ENCODE results near the gene SENP8. TPM values are rescaled to one million over a fixed set of nuclear protein-coding genes. Genes with fewer than 3 reads are reported as not detected.

SENP8 gene
- total RNA-seq, 2 experiments from 2014 or later, result 0.69 to 4.6 TPM

DNA sequence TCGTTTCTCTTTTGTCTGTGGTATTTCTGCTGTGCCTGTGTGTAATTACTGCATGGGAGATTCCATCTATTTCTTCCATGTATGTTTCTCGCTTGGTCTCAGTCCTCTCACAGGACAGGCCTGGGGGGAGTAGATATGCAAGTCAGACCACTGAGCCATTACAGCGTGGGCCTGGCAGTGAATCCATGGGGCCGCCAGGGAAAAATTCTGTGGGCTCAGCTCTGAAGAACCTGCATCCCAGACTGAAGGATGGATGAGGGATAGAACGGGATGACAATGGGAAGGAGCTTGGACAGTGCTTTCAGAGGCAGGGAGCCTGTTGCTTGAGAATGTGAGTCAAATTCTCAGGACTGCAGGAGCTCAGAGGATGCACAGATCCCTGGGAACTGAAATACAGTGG is 54.6 kb downstream of the SENP8 start:
- no peaks in the 10 kb centered on the region for H4K20me1 ChIP-seq (ENCODE audit: insufficient read depth, low read length)
- no peaks in the 10 kb centered on the region for H3K79me2 ChIP-seq (ENCODE audit: insufficient read depth, low read depth, low read length)
- POLR2A ChIA-PET, result no interaction called here
- no peak overlapping the region for H3K27ac ChIP-seq (ENCODE audit: low read depth, low read length, poor library complexity, severe bottlenecking)
- no peaks in the 10 kb centered on the region for H3K9me2 ChIP-seq (ENCODE audit: insufficient read depth, low read length)
- no peak overlapping the region for H2AFZ ChIP-seq (ENCODE audit: low read length)
- H3K4me2 ChIP-seq (ENCODE audit: low read length), result no peak overlapping the region
- no peaks in the 10 kb centered on the region for H3K4me1 ChIP-seq (ENCODE audit: insufficient read depth, low read length, poor library complexity, severe bottlenecking)
- no peak for DNase-seq (ENCODE audit: low spot score)
- no peak overlapping the region for H3K4me3 ChIP-seq (ENCODE audit: low read depth, low read length, poor library complexity, severe bottlenecking)
- H3K9me3 ChIP-seq (ENCODE audit: low read length), result no peaks in the 10 kb centered on the region
- CTCF ChIA-PET (ENCODE audit: unreplicated experiment), result no interaction called here
- TF ChIP-seq, protein P1, sequence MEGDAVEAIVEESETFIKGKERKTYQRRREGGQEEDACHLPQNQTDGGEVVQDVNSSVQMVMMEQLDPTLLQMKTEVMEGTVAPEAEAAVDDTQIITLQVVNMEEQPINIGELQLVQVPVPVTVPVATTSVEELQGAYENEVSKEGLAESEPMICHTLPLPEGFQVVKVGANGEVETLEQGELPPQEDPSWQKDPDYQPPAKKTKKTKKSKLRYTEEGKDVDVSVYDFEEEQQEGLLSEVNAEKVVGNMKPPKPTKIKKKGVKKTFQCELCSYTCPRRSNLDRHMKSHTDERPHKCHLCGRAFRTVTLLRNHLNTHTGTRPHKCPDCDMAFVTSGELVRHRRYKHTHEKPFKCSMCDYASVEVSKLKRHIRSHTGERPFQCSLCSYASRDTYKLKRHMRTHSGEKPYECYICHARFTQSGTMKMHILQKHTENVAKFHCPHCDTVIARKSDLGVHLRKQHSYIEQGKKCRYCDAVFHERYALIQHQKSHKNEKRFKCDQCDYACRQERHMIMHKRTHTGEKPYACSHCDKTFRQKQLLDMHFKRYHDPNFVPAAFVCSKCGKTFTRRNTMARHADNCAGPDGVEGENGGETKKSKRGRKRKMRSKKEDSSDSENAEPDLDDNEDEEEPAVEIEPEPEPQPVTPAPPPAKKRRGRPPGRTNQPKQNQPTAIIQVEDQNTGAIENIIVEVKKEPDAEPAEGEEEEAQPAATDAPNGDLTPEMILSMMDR (conservative IDR thresholded peaks at IDR 0.05; ENCODE audit: low read length), result no peak
- TF ChIP-seq EZH2phosphoT487 (IDR thresholded peaks at IDR 0.05; ENCODE audit: borderline replicate concordance, low read depth, low read length), result no peak
- no peaks in the 10 kb centered on the region for H3K36me3 ChIP-seq (ENCODE audit: insufficient read depth, low read length)
- no TSS peak for BruUV-seq (replicated peaks)
- intact Hi-C loops (cut with micrococcal nuclease; ENCODE audit: unreplicated experiment), result no loop called here

DNA sequence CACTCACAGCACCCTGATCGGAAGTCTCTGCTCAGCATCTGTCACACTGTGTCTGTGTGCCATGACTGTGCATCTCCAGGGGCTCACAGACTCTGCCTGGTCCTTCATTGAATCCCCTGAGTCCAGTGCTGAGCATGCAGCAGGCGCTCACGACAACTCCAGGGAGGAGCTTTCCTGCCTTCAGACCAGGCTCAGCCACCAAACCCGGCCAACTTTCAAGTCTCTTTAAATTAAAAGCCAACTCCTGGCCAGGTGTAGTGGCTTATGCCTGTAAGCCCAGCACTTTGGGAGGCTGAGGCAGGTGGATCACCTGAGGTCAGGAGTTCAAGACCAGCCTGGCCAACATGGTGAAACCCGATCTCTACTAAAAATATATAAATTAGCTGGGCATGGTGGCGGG is 55.2 kb downstream of the SENP8 start:
- DNase-seq (ENCODE audit: low spot score), result no peak
- Histone ChIP-seq H3K79me2 (ENCODE audit: insufficient read depth, low read depth, low read length) (no peaks in the 10 kb centered on the region), H3K9me3 (ENCODE audit: low read length) (no peaks in the 10 kb centered on the region), H2AFZ (ENCODE audit: low read length) (no peak overlapping the region), H3K9me2 (ENCODE audit: insufficient read depth, low read length) (no peaks in the 10 kb centered on the region), H4K20me1 (ENCODE audit: insufficient read depth, low read length) (no peaks in the 10 kb centered on the region), H3K4me2 (ENCODE audit: low read length) (no peak overlapping the region), H3K36me3 (ENCODE audit: insufficient read depth, low read length) (no peaks in the 10 kb centered on the region), H3K4me3 (ENCODE audit: low read depth, low read length, poor library complexity, severe bottlenecking) (no peak overlapping the region), H3K4me1 (ENCODE audit: insufficient read depth, low read length, poor library complexity, severe bottlenecking) (no peaks in the 10 kb centered on the region), H3K27ac (ENCODE audit: low read depth, low read length, poor library complexity, severe bottlenecking) (no peak overlapping the region)
- ChIA-PET CTCF (ENCODE audit: unreplicated experiment) (no interaction called here), POLR2A (no interaction called here)
- intact Hi-C loops (cut with micrococcal nuclease; ENCODE audit: unreplicated experiment), result no loop called here
- TF ChIP-seq EZH2phosphoT487 (IDR thresholded peaks at IDR 0.05; ENCODE audit: borderline replicate concordance, low read depth, low read length), result no peak
- TF ChIP-seq, protein P1 (conservative IDR thresholded peaks at IDR 0.05; ENCODE audit: low read length), result no peak
- BruUV-seq (replicated peaks), result no TSS peak

DNA sequence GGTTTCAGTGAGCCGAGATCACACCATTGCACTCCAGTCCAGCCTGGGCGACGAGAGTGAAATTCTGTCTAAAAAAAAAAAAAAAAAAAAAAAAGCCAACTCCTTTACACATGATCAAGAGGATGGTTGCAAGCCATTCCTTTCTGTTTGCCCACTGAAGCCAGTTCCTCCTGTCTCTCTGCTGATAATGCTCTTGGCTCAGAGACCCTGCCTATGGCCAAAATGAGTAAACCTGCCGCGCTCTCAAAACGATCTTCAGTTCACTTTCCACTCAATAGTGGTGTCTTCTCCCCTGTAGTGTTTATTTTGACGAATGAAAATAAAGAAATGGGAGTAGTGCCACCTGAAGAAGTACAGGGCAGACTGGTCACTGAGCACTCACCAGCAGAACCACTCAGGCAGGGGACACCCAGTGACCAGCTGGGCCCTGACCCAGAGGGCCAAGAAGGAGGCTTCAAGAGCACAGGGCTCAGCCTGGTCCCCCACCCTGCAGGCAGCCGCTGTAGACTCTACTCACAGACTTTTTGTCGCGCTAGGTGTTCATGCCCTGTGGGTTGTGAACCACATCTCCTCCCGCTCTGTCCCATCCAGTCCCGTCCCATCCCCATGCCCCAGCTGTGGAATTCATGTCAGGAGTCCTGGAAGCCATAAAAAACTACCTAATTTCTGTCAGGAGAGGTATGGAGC is 55.8 kb downstream of the SENP8 start:
- CTCF ChIA-PET (ENCODE audit: unreplicated experiment), result no interaction called here

More for the DNA sequence above, 55.8 kb downstream of the SENP8 start:
- Histone ChIP-seq H3K4me1 (ENCODE audit: insufficient read depth, low read length, poor library complexity, severe bottlenecking) (no peaks in the 10 kb centered on the region), H3K4me3 (ENCODE audit: low read depth, low read length, poor library complexity, severe bottlenecking) (no peak overlapping the region), H4K20me1 (ENCODE audit: insufficient read depth, low read length) (no peaks in the 10 kb centered on the region), H3K36me3 (ENCODE audit: insufficient read depth, low read length) (no peaks in the 10 kb centered on the region), H3K79me2 (ENCODE audit: insufficient read depth, low read depth, low read length) (no peaks in the 10 kb centered on the region), H3K9me2 (ENCODE audit: insufficient read depth, low read length) (no peaks in the 10 kb centered on the region), H3K27ac (ENCODE audit: low read depth, low read length, poor library complexity, severe bottlenecking) (no peak overlapping the region), H2AFZ (ENCODE audit: low read length) (no peak overlapping the region), H3K9me3 (ENCODE audit: low read length) (no peaks in the 10 kb centered on the region), H3K4me2 (ENCODE audit: low read length) (no peak overlapping the region)
- no peak for DNase-seq (ENCODE audit: low spot score)
- POLR2A ChIA-PET, result interaction anchor here (0.6 kb wide), 1 partner anchor 157 kb away, joined by 4 read pairs; no protein-coding TSS in a partner anchor
- BruUV-seq (replicated peaks), result no TSS peak
- intact Hi-C loops (cut with micrococcal nuclease; ENCODE audit: unreplicated experiment), result no loop called here
- TF ChIP-seq, protein P1 (conservative IDR thresholded peaks at IDR 0.05; ENCODE audit: low read length), result no peak
- no peak for TF ChIP-seq EZH2phosphoT487 (IDR thresholded peaks at IDR 0.05; ENCODE audit: borderline replicate concordance, low read depth, low read length)
